HepG2 (cell line): Measurements from ENCODE around the gene MAN1B1. TPM values are rescaled to one million over a fixed set of nuclear protein-coding genes. Genes with fewer than 3 reads are reported as not detected.
A peak's percentile ranks its signal among the peaks of the same experiment; 100 is the strongest.

Source experiments
- FOXC1 ChIP-seq: sonication (generic); formaldehyde crosslinking; IDR thresholded peaks from 2 replicates; pipeline ENCODE4 v1.8.0; 2022; ENCODE audit warnings: mild to moderate bottlenecking, missing genetic modification reagents, borderline replicate concordance
- GABPB1 ChIP-seq: IDR thresholded peaks from 2 replicates; pipeline ENCODE4 v1.6.1; 2016; ENCODE audit warnings: mild to moderate bottlenecking, missing genetic modification reagents, moderate library complexity, missing compliant biosample characterization
- JDP2 ChIP-seq: sonication (generic); formaldehyde crosslinking; IDR thresholded peaks from 2 replicates; pipeline ENCODE4 v1.8.1; 2022; ENCODE audit warnings: missing genetic modification reagents, borderline replicate concordance
- NFYB ChIP-seq: sonication (generic); formaldehyde crosslinking; IDR thresholded peaks from 2 replicates; pipeline ENCODE4 v1.4.0; 2020; ENCODE audit warnings: missing genetic modification reagents
- polyA plus RNA-seq, 8 experiments: library from polyadenylated mRNA; depleted of rRNA in 3 of 8; stranded (reverse) in 7 of 8; unstranded in 1 of 8; fragments of >200 nt; fragmentation: Illumina TruSeq in 4 of 8; extraction: Trizol in 4 of 8; gene quantifications; 2 replicates each; pipeline versions ENCODE4 v1.2.1 to v1.2.3, GENCODE V29; 2011 to 2016; ENCODE audit warnings: low read depth in 4 of 8, missing spikeins in 1 of 8, mixed read lengths in 1 of 8; ENCODE audit not compliant: insufficient read depth in 1 of 8
- total RNA-seq, 5 experiments: library from RNA; depleted of rRNA; stranded (reverse); fragments of >200 nt; fragmentation: Illumina TruSeq; extraction: Trizol; gene quantifications; 2 replicates each; pipeline ENCODE4 v1.2.3, GENCODE V29; 2016; ENCODE audit warnings: low read depth in 1 of 5
- TF ChIP-seq, protein P1 (sequence below): sonication (generic); formaldehyde crosslinking; IDR thresholded peaks from 2 replicates; pipeline ENCODE4 v1.4.0; 2020; ENCODE audit warnings: missing genetic modification reagents
- TF ChIP-seq, protein P2 (sequence below): sonication (generic); formaldehyde crosslinking; conservative IDR thresholded peaks from 2 replicates; pipeline ENCODE4 v1.8.1; 2023; ENCODE audit warnings: missing genetic modification reagents
- TF ChIP-seq, protein P3 (sequence below): sonication (generic); formaldehyde crosslinking; conservative IDR thresholded peaks from 2 replicates; pipeline ENCODE4 v1.5.0; 2020; ENCODE audit warnings: missing genetic modification reagents
- TF ChIP-seq, protein P4 (sequence below): sonication (generic); formaldehyde crosslinking; IDR thresholded peaks from 2 replicates; pipeline ENCODE4 v1.5.1; 2020; ENCODE audit warnings: mild to moderate bottlenecking, missing genetic modification reagents, moderate library complexity

The MAN1B1 gene
- total and polyA plus RNA-seq, 2 of the 13 experiments (the other 11 are each of a cell fraction or from before 2014, with no cell fraction given): 48.9 to 59.5 TPM

DNA sequence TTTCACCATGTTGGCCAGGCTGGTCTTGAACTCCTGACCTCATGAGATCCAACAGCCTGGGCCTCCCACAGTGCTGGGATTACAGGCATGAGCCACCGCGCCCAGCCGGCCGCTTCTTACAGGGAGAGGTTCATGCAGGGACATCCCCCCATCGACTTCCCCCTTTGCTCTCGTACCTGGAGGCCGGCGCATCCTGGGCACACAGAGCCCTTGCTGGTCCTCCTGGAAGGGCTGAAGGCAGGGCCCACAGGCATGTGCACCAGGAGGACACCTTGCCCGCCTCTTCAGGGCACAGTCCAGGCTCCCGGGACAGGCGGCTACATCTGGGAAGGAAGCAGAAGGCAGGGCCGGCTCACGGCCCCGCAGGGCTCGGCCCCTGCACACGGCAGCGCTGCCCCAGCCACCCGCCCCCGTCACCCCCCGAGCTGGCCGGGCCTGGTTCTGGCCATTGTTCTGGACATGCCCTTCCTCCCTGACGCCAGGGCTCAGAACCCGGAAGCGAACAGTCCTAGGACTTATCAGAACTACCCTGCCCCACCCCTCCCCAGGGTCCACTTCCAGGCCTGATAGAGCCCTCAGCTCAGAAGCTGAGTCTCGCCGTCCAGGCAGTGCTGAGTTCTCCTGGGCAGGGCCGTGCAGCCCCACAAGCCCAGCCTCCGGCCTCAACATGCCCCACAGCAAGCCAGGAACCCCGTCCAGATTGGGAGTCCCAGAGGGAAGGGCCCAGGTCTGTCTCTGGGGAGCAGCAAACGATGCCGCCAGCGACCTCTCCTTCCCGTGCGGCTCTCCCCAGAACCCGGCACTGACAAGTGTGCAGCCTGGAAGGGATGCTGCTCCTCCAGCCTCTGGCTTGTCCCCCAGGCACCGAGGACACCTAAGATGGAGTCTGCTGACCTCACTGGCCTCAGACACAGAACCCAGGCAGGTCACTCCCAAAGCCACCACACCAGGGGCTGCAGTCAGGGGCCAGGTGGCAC lies 43.7 kb upstream of the MAN1B1 start (continued):
- TF ChIP-seq, protein P1, sequence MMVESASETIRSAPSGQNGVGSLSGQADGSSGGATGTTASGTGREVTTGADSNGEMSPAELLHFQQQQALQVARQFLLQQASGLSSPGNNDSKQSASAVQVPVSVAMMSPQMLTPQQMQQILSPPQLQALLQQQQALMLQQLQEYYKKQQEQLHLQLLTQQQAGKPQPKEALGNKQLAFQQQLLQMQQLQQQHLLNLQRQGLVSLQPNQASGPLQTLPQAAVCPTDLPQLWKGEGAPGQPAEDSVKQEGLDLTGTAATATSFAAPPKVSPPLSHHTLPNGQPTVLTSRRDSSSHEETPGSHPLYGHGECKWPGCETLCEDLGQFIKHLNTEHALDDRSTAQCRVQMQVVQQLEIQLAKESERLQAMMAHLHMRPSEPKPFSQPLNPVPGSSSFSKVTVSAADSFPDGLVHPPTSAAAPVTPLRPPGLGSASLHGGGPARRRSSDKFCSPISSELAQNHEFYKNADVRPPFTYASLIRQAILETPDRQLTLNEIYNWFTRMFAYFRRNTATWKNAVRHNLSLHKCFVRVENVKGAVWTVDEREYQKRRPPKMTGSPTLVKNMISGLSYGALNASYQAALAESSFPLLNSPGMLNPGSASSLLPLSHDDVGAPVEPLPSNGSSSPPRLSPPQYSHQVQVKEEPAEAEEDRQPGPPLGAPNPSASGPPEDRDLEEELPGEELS (CRISPR knock-in tag): no peak
- TF ChIP-seq, protein P2, sequence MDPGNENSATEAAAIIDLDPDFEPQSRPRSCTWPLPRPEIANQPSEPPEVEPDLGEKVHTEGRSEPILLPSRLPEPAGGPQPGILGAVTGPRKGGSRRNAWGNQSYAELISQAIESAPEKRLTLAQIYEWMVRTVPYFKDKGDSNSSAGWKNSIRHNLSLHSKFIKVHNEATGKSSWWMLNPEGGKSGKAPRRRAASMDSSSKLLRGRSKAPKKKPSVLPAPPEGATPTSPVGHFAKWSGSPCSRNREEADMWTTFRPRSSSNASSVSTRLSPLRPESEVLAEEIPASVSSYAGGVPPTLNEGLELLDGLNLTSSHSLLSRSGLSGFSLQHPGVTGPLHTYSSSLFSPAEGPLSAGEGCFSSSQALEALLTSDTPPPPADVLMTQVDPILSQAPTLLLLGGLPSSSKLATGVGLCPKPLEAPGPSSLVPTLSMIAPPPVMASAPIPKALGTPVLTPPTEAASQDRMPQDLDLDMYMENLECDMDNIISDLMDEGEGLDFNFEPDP (CRISPR knock-in tag): no peak
- TF ChIP-seq NFYB (CRISPR knock-in tag) (no peak), JDP2 (CRISPR knock-in tag) (no peak), FOXC1 (CRISPR knock-in tag) (no peak), GABPB1 (no peak)
- TF ChIP-seq, protein P3, sequence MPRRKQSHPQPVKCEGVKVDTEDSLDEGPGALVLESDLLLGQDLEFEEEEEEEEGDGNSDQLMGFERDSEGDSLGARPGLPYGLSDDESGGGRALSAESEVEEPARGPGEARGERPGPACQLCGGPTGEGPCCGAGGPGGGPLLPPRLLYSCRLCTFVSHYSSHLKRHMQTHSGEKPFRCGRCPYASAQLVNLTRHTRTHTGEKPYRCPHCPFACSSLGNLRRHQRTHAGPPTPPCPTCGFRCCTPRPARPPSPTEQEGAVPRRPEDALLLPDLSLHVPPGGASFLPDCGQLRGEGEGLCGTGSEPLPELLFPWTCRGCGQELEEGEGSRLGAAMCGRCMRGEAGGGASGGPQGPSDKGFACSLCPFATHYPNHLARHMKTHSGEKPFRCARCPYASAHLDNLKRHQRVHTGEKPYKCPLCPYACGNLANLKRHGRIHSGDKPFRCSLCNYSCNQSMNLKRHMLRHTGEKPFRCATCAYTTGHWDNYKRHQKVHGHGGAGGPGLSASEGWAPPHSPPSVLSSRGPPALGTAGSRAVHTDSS (CRISPR knock-in tag): no peak
- TF ChIP-seq, protein P4, sequence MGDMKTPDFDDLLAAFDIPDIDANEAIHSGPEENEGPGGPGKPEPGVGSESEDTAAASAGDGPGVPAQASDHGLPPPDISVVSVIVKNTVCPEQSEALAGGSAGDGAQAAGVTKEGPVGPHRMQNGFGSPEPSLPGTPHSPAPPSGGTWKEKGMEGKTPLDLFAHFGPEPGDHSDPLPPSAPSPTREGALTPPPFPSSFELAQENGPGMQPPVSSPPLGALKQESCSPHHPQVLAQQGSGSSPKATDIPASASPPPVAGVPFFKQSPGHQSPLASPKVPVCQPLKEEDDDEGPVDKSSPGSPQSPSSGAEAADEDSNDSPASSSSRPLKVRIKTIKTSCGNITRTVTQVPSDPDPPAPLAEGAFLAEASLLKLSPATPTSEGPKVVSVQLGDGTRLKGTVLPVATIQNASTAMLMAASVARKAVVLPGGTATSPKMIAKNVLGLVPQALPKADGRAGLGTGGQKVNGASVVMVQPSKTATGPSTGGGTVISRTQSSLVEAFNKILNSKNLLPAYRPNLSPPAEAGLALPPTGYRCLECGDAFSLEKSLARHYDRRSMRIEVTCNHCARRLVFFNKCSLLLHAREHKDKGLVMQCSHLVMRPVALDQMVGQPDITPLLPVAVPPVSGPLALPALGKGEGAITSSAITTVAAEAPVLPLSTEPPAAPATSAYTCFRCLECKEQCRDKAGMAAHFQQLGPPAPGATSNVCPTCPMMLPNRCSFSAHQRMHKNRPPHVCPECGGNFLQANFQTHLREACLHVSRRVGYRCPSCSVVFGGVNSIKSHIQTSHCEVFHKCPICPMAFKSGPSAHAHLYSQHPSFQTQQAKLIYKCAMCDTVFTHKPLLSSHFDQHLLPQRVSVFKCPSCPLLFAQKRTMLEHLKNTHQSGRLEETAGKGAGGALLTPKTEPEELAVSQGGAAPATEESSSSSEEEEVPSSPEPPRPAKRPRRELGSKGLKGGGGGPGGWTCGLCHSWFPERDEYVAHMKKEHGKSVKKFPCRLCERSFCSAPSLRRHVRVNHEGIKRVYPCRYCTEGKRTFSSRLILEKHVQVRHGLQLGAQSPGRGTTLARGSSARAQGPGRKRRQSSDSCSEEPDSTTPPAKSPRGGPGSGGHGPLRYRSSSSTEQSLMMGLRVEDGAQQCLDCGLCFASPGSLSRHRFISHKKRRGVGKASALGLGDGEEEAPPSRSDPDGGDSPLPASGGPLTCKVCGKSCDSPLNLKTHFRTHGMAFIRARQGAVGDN (CRISPR knock-in tag): peak; percentile 29
